Psoas muscle (tissue), 8 donors: Measurements from ENCODE around the gene BCAT1. TPM values are rescaled to one million over a fixed set of nuclear protein-coding genes. Genes with fewer than 3 reads are reported as not detected.

ENCODE experiments used
- ATAC-seq, 4 donors: fragments of 200-7000 bp; cut with Tn5 transposase; one replicate each; pipeline ENCODE4 v1.9.1; 2020; ENCODE audit warnings: moderate library complexity in 3 of 4, mild to moderate bottlenecking in 2 of 4
- DNase-seq, 2 donors: peaks; one replicate each; pipeline ENCODE4 v3.0.0-alpha.2; 2020
- H3K27ac ChIP-seq: fragments of 200-600 bp; one replicate; pipeline ENCODE4 v1.8.0; 2022
- H3K27me3 ChIP-seq, 3 donors: fragments of 200-600 bp in 1 of 3; one replicate each; pipeline versions ENCODE4 v1.6.1 to v1.8.0; 2013 to 2022; ENCODE audit warnings: low read length in 2 of 3, mild to moderate bottlenecking in 2 of 3, moderate library complexity in 1 of 3; ENCODE audit not compliant: insufficient read depth in 3 of 3
- H3K36me3 ChIP-seq, 2 donors: fragments of 200-600 bp in 1 of 2; one replicate each; pipeline versions ENCODE4 v1.6.1 to v1.8.0; 2013 to 2022; ENCODE audit warnings: low read depth in 1 of 2, mild to moderate bottlenecking in 1 of 2, moderate library complexity in 1 of 2; ENCODE audit not compliant: insufficient read depth in 1 of 2
- H3K4me1 ChIP-seq: fragments of 200-600 bp; one replicate; pipeline ENCODE4 v1.8.0; 2022
- H3K4me3 ChIP-seq: fragments of 200-600 bp; one replicate; pipeline ENCODE4 v1.8.0; 2022; ENCODE audit warnings: mild to moderate bottlenecking
- H3K9me3 ChIP-seq: fragments of 200-600 bp; one replicate; pipeline ENCODE4 v1.8.0; 2022
- WGBS, 3 donors: extraction: QIAGEN DNeasy Blood & Tissue Kit; methylation state at CpG; one replicate each; pipeline versions ENCODE4 v1.1.6 to v1.1.7; 2013; 5-methylcytosine and 5-hydroxymethylcytosine counted together
- intact Hi-C, 2 donors: fragments of 100-400 bp; cut with DNase I; formaldehyde crosslinking; loops; one replicate each; pipeline versions ENCODE4 v1.11.0 to v1.14.2; 2022
- polyA plus RNA-seq, 3 donors: library from polyadenylated mRNA; stranded (reverse); fragments of 200-250 nt; gene quantifications; one replicate each; pipeline ENCODE4 v1.2.3, GENCODE V29; 2013
- total RNA-seq, 4 donors: library from RNA; stranded (reverse); fragmentation: NEBNext Ultra II Directional in 2 of 4; extraction: Animal tissue kit (Norgen Biotek cat#: 25700) in 2 of 4; gene quantifications; one replicate each; pipeline versions ENCODE4 v1.2.1 to v1.2.4, GENCODE V29; 2021 to 2023
- TF ChIP-seq, protein P1 (sequence below): fragments of 200-600 bp; IDR thresholded peaks from one replicate; pipeline ENCODE4 v1.8.0; 2022; ENCODE audit warnings: antibody characterized with exemption
- donor health status: healthy with polysubstance abuse.
- donor health status: DM: no; HTN: no; CAD: no; lungs with moderate emphysema.
- donor health status: Bipolar disorder and iron deficiency.
- donor health status: healthy.
- donor health status: DM: yes; HTN: yes; CAD: no.
- donor health status: DM: no; HTN: no; CAD: no.
- donor health status: DM: no; HTN: no; CAD: no.
- donor health status: DM: yes; HTN: yes; CAD: no.

The BCAT1 gene
- total and polyA plus RNA-seq, 7 donors, result 0.30 to 3.8 (median 2.7) TPM

DNA sequence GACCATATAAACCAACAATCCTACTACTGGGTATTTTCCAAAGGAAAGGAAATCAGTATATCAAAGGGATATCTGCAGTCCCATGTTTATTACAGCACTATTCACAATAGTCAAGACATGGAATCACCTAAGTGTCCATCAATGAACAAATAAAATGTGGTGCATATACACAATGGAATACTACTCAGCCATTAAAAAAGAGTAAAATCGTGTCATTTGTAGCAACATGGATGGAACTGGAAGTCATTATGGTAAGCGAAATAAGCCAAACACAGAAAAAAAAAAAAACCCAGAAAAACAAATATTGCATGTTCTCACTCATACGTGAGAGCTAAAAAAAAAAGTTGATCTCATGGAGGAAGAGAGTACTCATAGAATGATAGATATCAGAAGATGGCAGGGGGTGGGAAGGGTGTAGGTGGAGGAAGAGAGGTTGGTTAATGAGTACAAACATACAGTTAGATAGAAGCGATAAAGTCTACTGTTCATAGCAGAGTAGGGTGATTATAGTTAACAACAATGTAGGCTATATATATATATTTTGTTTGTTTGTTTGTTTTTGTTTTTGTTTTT lies 49.3 kb downstream of the BCAT1 start:
- no peak for ATAC-seq
- Histone ChIP-seq H3K27ac (no peak overlapping the region), H3K27me3 (peaks cover 0 to 26% (median 10%) of the 10 kb centered on the region in 3 donors), H3K36me3 (no peaks in the 10 kb centered on the region), H3K9me3 (no peaks in the 10 kb centered on the region), H3K4me3 (no peak overlapping the region), H3K4me1 (no peaks in the 10 kb centered on the region)
- TF ChIP-seq, protein P1, sequence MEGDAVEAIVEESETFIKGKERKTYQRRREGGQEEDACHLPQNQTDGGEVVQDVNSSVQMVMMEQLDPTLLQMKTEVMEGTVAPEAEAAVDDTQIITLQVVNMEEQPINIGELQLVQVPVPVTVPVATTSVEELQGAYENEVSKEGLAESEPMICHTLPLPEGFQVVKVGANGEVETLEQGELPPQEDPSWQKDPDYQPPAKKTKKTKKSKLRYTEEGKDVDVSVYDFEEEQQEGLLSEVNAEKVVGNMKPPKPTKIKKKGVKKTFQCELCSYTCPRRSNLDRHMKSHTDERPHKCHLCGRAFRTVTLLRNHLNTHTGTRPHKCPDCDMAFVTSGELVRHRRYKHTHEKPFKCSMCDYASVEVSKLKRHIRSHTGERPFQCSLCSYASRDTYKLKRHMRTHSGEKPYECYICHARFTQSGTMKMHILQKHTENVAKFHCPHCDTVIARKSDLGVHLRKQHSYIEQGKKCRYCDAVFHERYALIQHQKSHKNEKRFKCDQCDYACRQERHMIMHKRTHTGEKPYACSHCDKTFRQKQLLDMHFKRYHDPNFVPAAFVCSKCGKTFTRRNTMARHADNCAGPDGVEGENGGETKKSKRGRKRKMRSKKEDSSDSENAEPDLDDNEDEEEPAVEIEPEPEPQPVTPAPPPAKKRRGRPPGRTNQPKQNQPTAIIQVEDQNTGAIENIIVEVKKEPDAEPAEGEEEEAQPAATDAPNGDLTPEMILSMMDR, result no peak
- DNase-seq, result no peak
- intact Hi-C loops, result no loop called here
- 95 to 97% (median 95%) methylated on average over 4 of the region's 4 CpGs for WGBS, 3 donors

DNA sequence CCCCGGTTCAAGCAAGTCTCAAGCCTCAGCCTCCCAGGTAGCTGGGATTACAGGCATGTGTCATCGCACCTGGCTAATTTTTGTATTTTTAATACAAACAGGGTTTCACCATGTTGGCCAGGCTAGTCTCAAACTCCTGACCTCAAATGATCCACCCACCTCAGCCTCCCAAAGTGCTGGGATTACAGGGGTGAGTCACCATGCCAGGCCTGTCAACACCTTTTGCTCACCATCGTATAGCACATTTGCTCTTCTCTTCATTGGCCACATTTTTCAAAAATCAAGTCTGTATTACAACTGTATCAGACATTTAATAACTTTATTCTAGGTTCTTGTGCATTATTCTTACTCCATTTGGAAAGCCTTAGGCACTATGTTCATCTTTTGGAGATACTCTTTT lies 50.3 kb downstream of the BCAT1 start:
- intact Hi-C loops, result no loop called here
- 85 to 95% (median 91%) methylated on average over 3 of the region's 3 CpGs for WGBS, 3 donors
- Histone ChIP-seq H3K27me3 (peaks cover 0 to 21% (median 9%) of the 10 kb centered on the region in 3 donors), H3K4me3 (no peak overlapping the region), H3K27ac (no peak overlapping the region), H3K4me1 (no peaks in the 10 kb centered on the region), H3K9me3 (no peaks in the 10 kb centered on the region), H3K36me3 (no peaks in the 10 kb centered on the region)
- TF ChIP-seq, protein P1, result no peak
- no peak for ATAC-seq
- DNase-seq, result no peak

DNA sequence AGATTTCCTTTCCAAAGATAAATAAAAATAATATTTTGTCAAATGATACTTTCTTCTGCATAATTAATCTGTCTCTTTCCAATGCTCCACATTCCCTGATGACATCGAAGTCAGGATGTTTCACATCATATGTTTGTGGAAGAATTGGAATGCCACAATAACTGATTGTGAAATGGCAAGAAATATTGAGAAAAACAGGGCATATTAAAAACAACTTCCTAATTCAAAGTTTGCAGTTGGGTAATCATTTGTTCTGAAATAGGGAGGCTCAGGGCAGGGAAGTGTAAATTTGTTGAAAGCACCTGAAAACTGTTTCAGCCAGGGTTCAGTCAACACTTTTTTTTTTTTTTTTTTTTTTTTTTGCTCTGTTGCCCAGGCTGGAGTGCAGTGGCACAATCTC lies 50.7 kb downstream of the BCAT1 start:
- H3K27me3 ChIP-seq, result peaks cover 0 to 17% (median 9%) of the 10 kb centered on the region in 3 donors
- 64 to 88% (median 64%) methylated on average over 1 of the region's 1 CpG for WGBS, 3 donors
- H3K4me1 ChIP-seq, result no peaks in the 10 kb centered on the region
- intact Hi-C loops, result no loop called here
- no peaks in the 10 kb centered on the region for H3K36me3 ChIP-seq
- no peak overlapping the region for H3K27ac ChIP-seq
- TF ChIP-seq, protein P1, result no peak
- DNase-seq (no peak), ATAC-seq (no peak)
- H3K9me3 ChIP-seq, result no peaks in the 10 kb centered on the region
- no peak overlapping the region for H3K4me3 ChIP-seq

DNA sequence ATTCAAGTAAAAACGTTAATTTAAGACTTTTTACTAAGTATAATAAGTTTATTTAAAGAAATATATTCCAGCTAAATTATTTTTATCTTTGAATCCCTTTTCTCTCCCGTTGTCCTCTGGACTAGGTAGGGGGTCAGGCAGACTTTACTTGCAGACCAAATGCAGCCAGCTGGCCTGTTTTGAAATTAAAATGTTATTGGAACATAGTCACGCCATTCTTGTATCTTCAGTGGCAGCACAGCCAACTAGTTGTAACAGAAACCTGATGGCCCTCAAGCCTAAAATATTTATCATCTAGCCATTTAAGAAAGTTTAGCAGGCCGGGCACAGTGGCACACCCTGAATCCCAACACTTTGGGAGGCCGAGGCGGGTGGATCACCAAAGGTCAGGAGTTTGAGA lies 52.7 kb downstream of the BCAT1 start:
- 42 to 61% (median 48%) methylated on average over 6 of the region's 6 CpGs for WGBS, 3 donors
- intact Hi-C loops, result no loop called here
- no peaks in the 10 kb centered on the region for H3K4me1 ChIP-seq
- no peaks in the 10 kb centered on the region for H3K36me3 ChIP-seq
- no peak overlapping the region for H3K27ac ChIP-seq
- TF ChIP-seq, protein P1, result no peak
- no peaks in the 10 kb centered on the region for H3K27me3 ChIP-seq
- ATAC-seq, result no peak
- H3K9me3 ChIP-seq, result no peaks in the 10 kb centered on the region
- no peak for DNase-seq
- no peak overlapping the region for H3K4me3 ChIP-seq

DNA sequence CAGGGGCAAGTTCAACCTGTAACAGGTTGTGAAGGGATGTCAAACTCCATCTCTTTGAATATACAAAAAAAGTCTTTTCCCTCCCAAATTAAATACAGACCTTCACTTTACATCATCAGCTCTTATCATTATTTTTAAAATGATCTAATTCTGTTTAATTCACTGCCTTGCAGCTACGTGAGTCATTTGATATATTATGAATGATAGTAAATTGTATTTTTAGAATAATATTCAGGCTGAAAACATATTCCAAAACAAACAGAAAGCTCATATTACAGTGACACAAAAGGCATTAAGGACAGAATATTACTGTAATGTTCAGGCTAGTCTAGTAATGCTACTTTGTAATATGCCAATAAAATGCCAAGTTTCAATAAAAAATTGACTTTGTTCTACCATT lies 53.3 kb downstream of the BCAT1 start:
- WGBS, 3 donors, result 15 to 27% (median 26%) methylated on average over 1 of the region's 1 CpG
- H3K4me3 ChIP-seq, result no peak overlapping the region
- H3K27me3 ChIP-seq, result no peaks in the 10 kb centered on the region
- no peaks in the 10 kb centered on the region for H3K36me3 ChIP-seq
- DNase-seq, result no peak
- no peaks in the 10 kb centered on the region for H3K4me1 ChIP-seq
- intact Hi-C loops, result no loop called here
- ATAC-seq, result no peak
- TF ChIP-seq, protein P1, result no peak
- H3K9me3 ChIP-seq, result no peaks in the 10 kb centered on the region
- H3K27ac ChIP-seq, result no peak overlapping the region
